ENCODE results near the gene DDX1. TPM values are rescaled to one million over a fixed set of nuclear protein-coding genes. Genes with fewer than 3 reads are reported as not detected.

Gene DDX1
- total and polyA plus RNA-seq, 2 donors (not counting 3 experiments of a cell fraction or from before 2014, with no cell fraction given) = 41.2 to 117 TPM

DNA sequence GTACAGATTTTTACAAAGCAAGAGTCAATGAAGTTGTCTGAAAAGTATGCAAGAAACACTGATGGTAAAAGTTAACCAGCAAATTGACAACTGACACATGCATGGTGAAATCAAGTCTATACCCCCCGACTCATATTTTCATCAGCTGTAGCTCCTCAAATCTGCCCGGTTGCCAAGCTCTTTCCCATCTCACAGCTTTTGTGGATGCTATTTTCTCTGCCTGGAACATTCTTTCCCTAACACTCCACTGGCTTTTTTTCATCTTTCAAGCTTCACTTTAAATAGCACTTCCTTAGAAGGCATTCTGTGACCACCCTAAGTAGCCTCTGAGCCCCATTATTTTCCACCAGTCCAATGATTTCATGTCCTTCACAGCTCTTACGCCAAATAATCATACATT lies 48.6 kb upstream of the DDX1 start:
- ChIA-PET CTCF (interaction anchor here (1.2 kb wide), 1 partner anchor 11 kb away, joined by 3 read pairs; no protein-coding TSS in a partner anchor), POLR2A (no interaction called here)
- H3K4me2 ChIP-seq (ENCODE audit: insufficient read depth, low read length) = no peak overlapping the region
- no peak overlapping the region for H2AFZ ChIP-seq (ENCODE audit: low read depth, low read length)
- no peaks in the 10 kb centered on the region for H3K9me3 ChIP-seq (replicated peaks; ENCODE audit: control insufficient read depth, insufficient read depth, low read length)
- H3K9ac ChIP-seq (replicated peaks; ENCODE audit: extremely low read depth, insufficient read depth, low read length) = no peak overlapping the region
- TF ChIP-seq MYC (IDR thresholded peaks at IDR 0.05; ENCODE audit: low read depth, low read length) (no peak), POLR2A (IDR thresholded peaks at IDR 0.05; ENCODE audit: low read depth, low read length) (no peak), POLR2AphosphoS5 (IDR thresholded peaks at IDR 0.05; ENCODE audit: insufficient read depth, low read depth, low read length) (no peak), GATA2 (IDR thresholded peaks at IDR 0.05; ENCODE audit: insufficient read depth, insufficient read length, low read depth, low read length) (no peak), MAX (IDR thresholded peaks at IDR 0.05; ENCODE audit: insufficient read depth, insufficient read length) (no peak), EZH2 (IDR thresholded peaks at IDR 0.05; ENCODE audit: borderline replicate concordance, low read depth, low read length, severe bottlenecking) (no peak), JUN (IDR thresholded peaks at IDR 0.05; ENCODE audit: borderline replicate concordance, insufficient read depth, insufficient read length, low read depth) (no peak), FOS (IDR thresholded peaks at IDR 0.05; ENCODE audit: borderline replicate concordance, insufficient read depth, low read length) (no peak)
- TF ChIP-seq, protein P1, sequence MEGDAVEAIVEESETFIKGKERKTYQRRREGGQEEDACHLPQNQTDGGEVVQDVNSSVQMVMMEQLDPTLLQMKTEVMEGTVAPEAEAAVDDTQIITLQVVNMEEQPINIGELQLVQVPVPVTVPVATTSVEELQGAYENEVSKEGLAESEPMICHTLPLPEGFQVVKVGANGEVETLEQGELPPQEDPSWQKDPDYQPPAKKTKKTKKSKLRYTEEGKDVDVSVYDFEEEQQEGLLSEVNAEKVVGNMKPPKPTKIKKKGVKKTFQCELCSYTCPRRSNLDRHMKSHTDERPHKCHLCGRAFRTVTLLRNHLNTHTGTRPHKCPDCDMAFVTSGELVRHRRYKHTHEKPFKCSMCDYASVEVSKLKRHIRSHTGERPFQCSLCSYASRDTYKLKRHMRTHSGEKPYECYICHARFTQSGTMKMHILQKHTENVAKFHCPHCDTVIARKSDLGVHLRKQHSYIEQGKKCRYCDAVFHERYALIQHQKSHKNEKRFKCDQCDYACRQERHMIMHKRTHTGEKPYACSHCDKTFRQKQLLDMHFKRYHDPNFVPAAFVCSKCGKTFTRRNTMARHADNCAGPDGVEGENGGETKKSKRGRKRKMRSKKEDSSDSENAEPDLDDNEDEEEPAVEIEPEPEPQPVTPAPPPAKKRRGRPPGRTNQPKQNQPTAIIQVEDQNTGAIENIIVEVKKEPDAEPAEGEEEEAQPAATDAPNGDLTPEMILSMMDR (IDR thresholded peaks at IDR 0.05; ENCODE audit: extremely low read depth in 1 of 2, insufficient read depth in 1 of 2, low read depth in 1 of 2, low read length in 2 of 2) = no peak
- H3K4me3 ChIP-seq (replicated peaks in 1 of 3; ENCODE audit: insufficient read depth in 1 of 3, low read depth in 1 of 3, low read length in 3 of 3) = no peak overlapping the region
- no peak for FAIRE-seq
- H3K4me1 ChIP-seq (ENCODE audit: control insufficient read depth, extremely low read depth, insufficient read depth, low read length) = no peaks in the 10 kb centered on the region
- H4K20me1 ChIP-seq (replicated peaks; ENCODE audit: control insufficient read depth, extremely low read depth, insufficient read depth, low read length) = no peaks in the 10 kb centered on the region
- no peaks in the 10 kb centered on the region for H3K9me1 ChIP-seq (replicated peaks; ENCODE audit: control insufficient read depth, extremely low read depth, insufficient read depth, low read length)
- no TSS peak for BruUV-seq (replicated peaks)
- H3K27me3 ChIP-seq (ENCODE audit: control insufficient read depth in 2 of 2, insufficient read depth in 2 of 2, low read length in 2 of 2) = no peaks in the 10 kb centered on the region
- no peaks in the 10 kb centered on the region for H3K36me3 ChIP-seq (ENCODE audit: control insufficient read depth in 2 of 2, extremely low read depth in 1 of 2, insufficient read depth in 2 of 2, low read length in 2 of 2)
- dilution Hi-C loops (cut with MboI; ENCODE audit: extremely low pct_ligation_motif_present, low sequenced_read_pairs) (no loop called here), intact Hi-C loops (cut with micrococcal nuclease) (no loop called here)
- no peaks in the 10 kb centered on the region for H3K79me2 ChIP-seq (ENCODE audit: control insufficient read depth, insufficient read depth, low read length)
- no peak overlapping the region for H3K27ac ChIP-seq (ENCODE audit: insufficient read depth, low read depth, low read length)
- no peak for DNase-seq (ENCODE audit: low read depth, low spot score)

Data from endothelial cell of umbilical vein (primary cell).